ENCODE results near the gene TUBA3D. TPM values are rescaled to one million over a fixed set of nuclear protein-coding genes. Genes with fewer than 3 reads are reported as not detected.
"Not testable (repeated sequence)": the region's sequence is repeated elsewhere in the genome, so short reads cannot be mapped to it uniquely, and the experiment has no call there.

TUBA3D gene
- total RNA-seq, 1 experiment from 2014 or later: not detected

DNA sequence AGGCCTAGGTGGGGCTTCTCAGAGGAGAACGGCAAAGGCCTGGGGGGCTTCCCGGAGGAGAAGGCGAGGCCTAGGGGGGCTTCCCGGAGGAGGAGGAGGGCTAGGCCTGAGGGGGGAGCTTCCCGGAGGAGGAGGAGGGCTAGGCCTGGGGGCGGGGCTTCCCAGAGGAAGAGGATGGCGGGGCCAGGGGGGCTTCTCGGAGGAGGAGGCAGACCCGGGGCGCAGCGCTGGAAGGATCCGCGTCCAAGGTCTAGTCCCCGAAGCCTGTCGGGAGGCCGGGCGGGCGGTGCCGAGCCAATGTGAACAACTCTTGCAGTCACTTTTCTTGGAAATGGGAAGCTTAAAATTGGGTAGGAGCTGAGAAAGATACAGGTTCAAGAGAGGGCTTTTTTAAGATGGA is 30.0 kb upstream of the TUBA3D start:
- H3K4me1 Mint-ChIP-seq (ENCODE audit: insufficient read depth, unreplicated experiment): no peaks in the 10 kb centered on the region
- TF ChIP-seq, protein P1, sequence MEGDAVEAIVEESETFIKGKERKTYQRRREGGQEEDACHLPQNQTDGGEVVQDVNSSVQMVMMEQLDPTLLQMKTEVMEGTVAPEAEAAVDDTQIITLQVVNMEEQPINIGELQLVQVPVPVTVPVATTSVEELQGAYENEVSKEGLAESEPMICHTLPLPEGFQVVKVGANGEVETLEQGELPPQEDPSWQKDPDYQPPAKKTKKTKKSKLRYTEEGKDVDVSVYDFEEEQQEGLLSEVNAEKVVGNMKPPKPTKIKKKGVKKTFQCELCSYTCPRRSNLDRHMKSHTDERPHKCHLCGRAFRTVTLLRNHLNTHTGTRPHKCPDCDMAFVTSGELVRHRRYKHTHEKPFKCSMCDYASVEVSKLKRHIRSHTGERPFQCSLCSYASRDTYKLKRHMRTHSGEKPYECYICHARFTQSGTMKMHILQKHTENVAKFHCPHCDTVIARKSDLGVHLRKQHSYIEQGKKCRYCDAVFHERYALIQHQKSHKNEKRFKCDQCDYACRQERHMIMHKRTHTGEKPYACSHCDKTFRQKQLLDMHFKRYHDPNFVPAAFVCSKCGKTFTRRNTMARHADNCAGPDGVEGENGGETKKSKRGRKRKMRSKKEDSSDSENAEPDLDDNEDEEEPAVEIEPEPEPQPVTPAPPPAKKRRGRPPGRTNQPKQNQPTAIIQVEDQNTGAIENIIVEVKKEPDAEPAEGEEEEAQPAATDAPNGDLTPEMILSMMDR (IDR thresholded peaks at IDR 0.05; ENCODE audit: unreplicated experiment): no peak
- H3K27me3 Mint-ChIP-seq (ENCODE audit: insufficient read depth, unreplicated experiment): peaks cover 32% of the 10 kb centered on the region
- H3K4me3 Mint-ChIP-seq (ENCODE audit: unreplicated experiment): no peak overlapping the region
- ChIA-PET POLR2A (interaction anchor here (0.6 kb wide), 1 partner anchor 1198 kb away, joined by 3 read pairs; no protein-coding TSS in a partner anchor), CTCF (no interaction called here)
- H3K36me3 Mint-ChIP-seq (ENCODE audit: insufficient read depth, unreplicated experiment): no peaks in the 10 kb centered on the region
- no TSS peak for BruUV-seq (replicated peaks)
- no peak overlapping the region for H3K27ac Mint-ChIP-seq (ENCODE audit: low read depth, unreplicated experiment)
- intact Hi-C loops (cut with micrococcal nuclease): no loop called here
- no peaks in the 10 kb centered on the region for H3K9me3 Mint-ChIP-seq (ENCODE audit: unreplicated experiment)
- no peak for DNase-seq (ENCODE audit: unreplicated experiment)

GRCh38 chr2:131447981-131448380 is 27.9 kb upstream of the TUBA3D start:
- intact Hi-C loops (cut with micrococcal nuclease); H3K36me3 Mint-ChIP-seq (ENCODE audit: insufficient read depth, unreplicated experiment); H3K4me1 Mint-ChIP-seq (ENCODE audit: insufficient read depth, unreplicated experiment); POLR2A ChIA-PET; H3K9me3 Mint-ChIP-seq (ENCODE audit: unreplicated experiment); DNase-seq (ENCODE audit: unreplicated experiment); H3K4me3 Mint-ChIP-seq (ENCODE audit: unreplicated experiment); CTCF ChIA-PET; BruUV-seq (replicated peaks); H3K27ac Mint-ChIP-seq (ENCODE audit: low read depth, unreplicated experiment): not testable (repeated sequence)
- H3K27me3 Mint-ChIP-seq (ENCODE audit: insufficient read depth, unreplicated experiment): peaks cover 12% of the 10 kb centered on the region

GRCh38 chr2:131451265-131451949 is 24.5 kb upstream of the TUBA3D start:
- BruUV-seq (replicated peaks); intact Hi-C loops (cut with micrococcal nuclease); CTCF ChIA-PET; H3K36me3 Mint-ChIP-seq (ENCODE audit: insufficient read depth, unreplicated experiment); DNase-seq (ENCODE audit: unreplicated experiment); H3K4me1 Mint-ChIP-seq (ENCODE audit: insufficient read depth, unreplicated experiment); H3K4me3 Mint-ChIP-seq (ENCODE audit: unreplicated experiment); H3K9me3 Mint-ChIP-seq (ENCODE audit: unreplicated experiment); H3K27ac Mint-ChIP-seq (ENCODE audit: low read depth, unreplicated experiment); POLR2A ChIA-PET: not testable (repeated sequence)
- H3K27me3 Mint-ChIP-seq (ENCODE audit: insufficient read depth, unreplicated experiment): peaks cover 11% of the 10 kb centered on the region

GRCh38 chr2:131454914-131455313 is 21.0 kb upstream of the TUBA3D start:
- CTCF ChIA-PET; H3K4me3 Mint-ChIP-seq (ENCODE audit: unreplicated experiment); H3K36me3 Mint-ChIP-seq (ENCODE audit: insufficient read depth, unreplicated experiment); H3K4me1 Mint-ChIP-seq (ENCODE audit: insufficient read depth, unreplicated experiment); intact Hi-C loops (cut with micrococcal nuclease); H3K9me3 Mint-ChIP-seq (ENCODE audit: unreplicated experiment); H3K27ac Mint-ChIP-seq (ENCODE audit: low read depth, unreplicated experiment); DNase-seq (ENCODE audit: unreplicated experiment); POLR2A ChIA-PET; BruUV-seq (replicated peaks); H3K27me3 Mint-ChIP-seq (ENCODE audit: insufficient read depth, unreplicated experiment): not testable (repeated sequence)

DNA sequence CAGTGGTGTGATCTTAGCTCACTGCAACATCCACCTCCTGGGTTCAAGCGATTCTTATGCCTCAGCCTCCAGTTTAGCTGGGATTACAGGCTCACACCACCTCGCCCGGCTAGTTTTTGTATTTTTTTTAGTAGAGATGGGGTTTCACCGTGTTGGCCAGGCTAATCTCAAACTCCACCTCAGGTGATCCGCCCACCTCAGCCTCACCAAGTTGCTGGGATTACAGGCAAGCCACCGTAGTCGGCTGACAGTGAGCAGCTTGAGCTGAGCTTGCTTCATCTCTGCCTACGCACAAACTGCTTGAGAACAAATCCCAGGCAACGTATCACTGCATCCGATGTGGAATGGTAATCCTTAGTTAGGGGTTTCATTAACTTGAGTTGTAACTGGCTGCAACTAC is 8.2 kb upstream of the TUBA3D start:
- H3K4me1 Mint-ChIP-seq (ENCODE audit: insufficient read depth, unreplicated experiment); BruUV-seq (replicated peaks); H3K9me3 Mint-ChIP-seq (ENCODE audit: unreplicated experiment); H3K27ac Mint-ChIP-seq (ENCODE audit: low read depth, unreplicated experiment); DNase-seq (ENCODE audit: unreplicated experiment); H3K36me3 Mint-ChIP-seq (ENCODE audit: insufficient read depth, unreplicated experiment); H3K4me3 Mint-ChIP-seq (ENCODE audit: unreplicated experiment); intact Hi-C loops (cut with micrococcal nuclease); CTCF ChIA-PET; POLR2A ChIA-PET; H3K27me3 Mint-ChIP-seq (ENCODE audit: insufficient read depth, unreplicated experiment): not testable (repeated sequence)

DNA sequence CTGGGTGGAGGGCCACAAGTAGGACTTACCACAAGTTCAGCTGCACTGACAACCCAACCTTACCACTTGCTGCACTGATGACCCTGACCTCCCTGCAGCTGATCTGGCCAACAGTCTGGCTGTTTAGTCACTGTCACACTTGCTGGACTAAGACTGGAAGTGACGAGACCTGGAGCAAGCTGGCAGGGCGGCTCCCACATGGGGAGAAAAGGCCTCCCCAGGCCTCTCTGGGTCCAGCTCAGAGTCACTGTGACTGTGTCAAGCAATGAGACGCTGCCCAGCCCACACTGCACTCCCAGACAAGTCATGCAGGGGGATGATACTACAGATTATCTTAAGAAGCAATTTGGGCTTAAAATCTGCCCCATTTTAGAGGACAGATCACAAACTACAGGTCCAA is 5.0 kb upstream of the TUBA3D start:
- BruUV-seq (replicated peaks); DNase-seq (ENCODE audit: unreplicated experiment); H3K27me3 Mint-ChIP-seq (ENCODE audit: insufficient read depth, unreplicated experiment); intact Hi-C loops (cut with micrococcal nuclease); H3K9me3 Mint-ChIP-seq (ENCODE audit: unreplicated experiment); POLR2A ChIA-PET; H3K27ac Mint-ChIP-seq (ENCODE audit: low read depth, unreplicated experiment); H3K4me3 Mint-ChIP-seq (ENCODE audit: unreplicated experiment); H3K4me1 Mint-ChIP-seq (ENCODE audit: insufficient read depth, unreplicated experiment); CTCF ChIA-PET; H3K36me3 Mint-ChIP-seq (ENCODE audit: insufficient read depth, unreplicated experiment): not testable (repeated sequence)

DNA sequence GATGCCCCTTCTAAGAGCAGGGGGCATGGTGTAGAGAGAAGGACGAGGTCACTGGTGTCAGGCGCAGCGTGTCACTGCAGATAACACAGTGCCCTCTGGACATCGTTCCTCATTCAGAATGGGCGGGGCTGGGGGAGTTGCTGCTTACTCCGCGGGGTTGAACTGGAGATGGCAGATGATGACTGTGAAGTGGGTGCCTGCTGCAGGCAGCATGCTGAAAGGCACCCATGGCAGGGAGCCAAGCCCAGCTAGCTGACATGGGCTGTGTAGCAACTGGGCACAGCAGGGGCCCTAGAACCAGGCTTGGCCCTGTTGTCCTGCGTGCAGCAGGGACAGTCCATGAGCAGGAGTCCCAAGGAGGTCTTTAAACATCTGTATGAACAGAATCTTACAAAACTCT is 4.3 kb upstream of the TUBA3D start:
- H3K27ac Mint-ChIP-seq (ENCODE audit: low read depth, unreplicated experiment); H3K27me3 Mint-ChIP-seq (ENCODE audit: insufficient read depth, unreplicated experiment); intact Hi-C loops (cut with micrococcal nuclease); BruUV-seq (replicated peaks); H3K9me3 Mint-ChIP-seq (ENCODE audit: unreplicated experiment); H3K4me3 Mint-ChIP-seq (ENCODE audit: unreplicated experiment); DNase-seq (ENCODE audit: unreplicated experiment); POLR2A ChIA-PET; H3K4me1 Mint-ChIP-seq (ENCODE audit: insufficient read depth, unreplicated experiment): not testable (repeated sequence)
- H3K36me3 Mint-ChIP-seq (ENCODE audit: insufficient read depth, unreplicated experiment): peaks cover 14% of the 10 kb centered on the region
- CTCF ChIA-PET: interaction anchor here (1.4 kb wide), 1 partner anchor 20 kb away, joined by 3 read pairs; the partner anchor contains the start of gene MZT2A

DNA sequence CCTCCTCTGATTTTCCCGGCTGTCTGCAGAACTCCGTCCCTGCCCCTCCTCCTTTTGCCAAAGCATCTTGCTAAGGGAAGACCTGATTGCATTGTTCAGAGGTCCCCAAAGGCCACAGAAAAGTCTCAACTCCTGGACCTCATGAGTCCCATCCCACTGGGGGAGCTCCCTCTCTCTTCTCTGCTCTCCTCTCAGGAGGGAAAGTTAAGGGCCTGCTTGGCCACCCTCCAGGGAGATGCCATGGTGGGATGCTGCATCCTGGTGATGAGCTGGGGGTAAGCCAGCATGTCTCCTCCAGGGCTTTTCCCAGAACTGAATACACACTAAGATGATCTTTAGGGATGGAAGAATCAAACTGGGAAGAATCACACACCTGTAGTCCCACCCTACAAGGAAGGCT is 2.7 kb upstream of the TUBA3D start:
- H3K4me1 Mint-ChIP-seq (ENCODE audit: insufficient read depth, unreplicated experiment); DNase-seq (ENCODE audit: unreplicated experiment); H3K9me3 Mint-ChIP-seq (ENCODE audit: unreplicated experiment); intact Hi-C loops (cut with micrococcal nuclease); H3K27ac Mint-ChIP-seq (ENCODE audit: low read depth, unreplicated experiment); CTCF ChIA-PET; BruUV-seq (replicated peaks); POLR2A ChIA-PET; H3K27me3 Mint-ChIP-seq (ENCODE audit: insufficient read depth, unreplicated experiment); H3K4me3 Mint-ChIP-seq (ENCODE audit: unreplicated experiment): not testable (repeated sequence)
- H3K36me3 Mint-ChIP-seq (ENCODE audit: insufficient read depth, unreplicated experiment): peaks cover 19% of the 10 kb centered on the region

DNA sequence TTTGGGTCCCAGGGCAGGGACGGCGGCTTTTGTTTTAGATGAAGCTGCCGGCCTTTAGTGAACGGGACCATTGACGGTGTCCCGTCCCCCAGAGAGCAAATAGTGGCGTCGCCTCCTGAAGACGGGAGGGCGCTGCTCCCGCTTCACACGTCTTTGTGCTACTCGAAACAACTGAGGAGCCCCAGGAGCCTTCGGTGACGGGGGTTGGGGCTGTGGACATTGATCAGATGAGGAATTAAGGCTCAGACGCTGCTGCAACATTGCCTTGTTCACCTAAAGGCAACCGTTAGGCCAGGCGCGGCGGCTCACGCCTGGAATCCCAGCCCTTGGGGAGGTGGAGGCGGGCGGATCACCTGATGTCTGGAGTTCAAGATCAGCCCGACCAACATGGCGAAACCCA is 444 bp downstream of the TUBA3D start:
- POLR2A ChIA-PET; H3K27me3 Mint-ChIP-seq (ENCODE audit: insufficient read depth, unreplicated experiment); H3K4me3 Mint-ChIP-seq (ENCODE audit: unreplicated experiment); H3K9me3 Mint-ChIP-seq (ENCODE audit: unreplicated experiment); BruUV-seq (replicated peaks); DNase-seq (ENCODE audit: unreplicated experiment); H3K27ac Mint-ChIP-seq (ENCODE audit: low read depth, unreplicated experiment); CTCF ChIA-PET; H3K4me1 Mint-ChIP-seq (ENCODE audit: insufficient read depth, unreplicated experiment); intact Hi-C loops (cut with micrococcal nuclease): not testable (repeated sequence)
- peaks cover 20% of the 10 kb centered on the region for H3K36me3 Mint-ChIP-seq (ENCODE audit: insufficient read depth, unreplicated experiment)
